ENCODE data around the gene GPR15. TPM values are rescaled to one million over a fixed set of nuclear protein-coding genes. Genes with fewer than 3 reads are reported as not detected.

Gene GPR15
- total and polyA plus RNA-seq, 4 donors, result 0.12 to 1.2 (median 0.35) TPM

DNA sequence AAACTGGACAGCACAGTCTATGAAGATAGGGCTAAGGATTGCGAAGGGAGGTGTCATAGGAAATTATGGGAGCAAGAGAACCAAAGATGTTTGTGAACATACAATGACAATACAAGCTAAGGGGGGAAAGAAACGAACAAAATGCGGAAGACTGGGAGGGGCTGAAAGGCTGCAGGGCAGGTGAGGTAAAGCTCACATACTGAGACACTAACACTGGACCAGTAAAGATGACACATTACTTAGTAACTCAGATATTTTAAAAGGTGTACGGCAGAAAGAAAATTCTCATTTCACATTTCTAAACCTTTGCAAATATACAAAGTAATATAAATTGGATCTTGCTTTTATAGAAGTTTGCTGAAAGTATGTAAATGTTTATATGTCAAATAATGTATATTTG, 19.2 kb upstream of the GPR15 start:
- ATAC-seq (ENCODE audit: insufficient read depth, low FRiP score) (no peak), DNase-seq (no peak)
- H3K4me1 ChIP-seq (ENCODE audit: control insufficient read depth in 5 of 5, insufficient read depth in 5 of 5, low read length in 5 of 5), result no peaks in the 10 kb centered on the region
- 93 to 97% methylated on average over 4 of the region's 4 CpGs for WGBS, 2 donors
- no peak overlapping the region for H3K4me3 ChIP-seq
- H3K36me3 ChIP-seq (ENCODE audit: control insufficient read depth in 4 of 4, insufficient read depth in 4 of 4, low read length in 4 of 4), result peaks cover 0 to 17% (median 12%) of the 10 kb centered on the region in 4 donors
- no peak overlapping the region for H3K27ac ChIP-seq (ENCODE audit: low read depth in 1 of 2, low read length in 1 of 2)
- no peak overlapping the region for H3K9ac ChIP-seq (ENCODE audit: insufficient read depth in 1 of 2, low read length in 2 of 2)
- H3K9me3 ChIP-seq (ENCODE audit: control insufficient read depth in 4 of 4, insufficient read depth in 3 of 4, low read length in 3 of 4), result peaks cover 0 to 1% (median 0%) of the 10 kb centered on the region in 4 donors
- H3K27me3 ChIP-seq (ENCODE audit: control insufficient read depth in 3 of 3, insufficient read depth in 3 of 3, low read length in 2 of 3), result no peaks in the 10 kb centered on the region
- TF ChIP-seq, protein P1, sequence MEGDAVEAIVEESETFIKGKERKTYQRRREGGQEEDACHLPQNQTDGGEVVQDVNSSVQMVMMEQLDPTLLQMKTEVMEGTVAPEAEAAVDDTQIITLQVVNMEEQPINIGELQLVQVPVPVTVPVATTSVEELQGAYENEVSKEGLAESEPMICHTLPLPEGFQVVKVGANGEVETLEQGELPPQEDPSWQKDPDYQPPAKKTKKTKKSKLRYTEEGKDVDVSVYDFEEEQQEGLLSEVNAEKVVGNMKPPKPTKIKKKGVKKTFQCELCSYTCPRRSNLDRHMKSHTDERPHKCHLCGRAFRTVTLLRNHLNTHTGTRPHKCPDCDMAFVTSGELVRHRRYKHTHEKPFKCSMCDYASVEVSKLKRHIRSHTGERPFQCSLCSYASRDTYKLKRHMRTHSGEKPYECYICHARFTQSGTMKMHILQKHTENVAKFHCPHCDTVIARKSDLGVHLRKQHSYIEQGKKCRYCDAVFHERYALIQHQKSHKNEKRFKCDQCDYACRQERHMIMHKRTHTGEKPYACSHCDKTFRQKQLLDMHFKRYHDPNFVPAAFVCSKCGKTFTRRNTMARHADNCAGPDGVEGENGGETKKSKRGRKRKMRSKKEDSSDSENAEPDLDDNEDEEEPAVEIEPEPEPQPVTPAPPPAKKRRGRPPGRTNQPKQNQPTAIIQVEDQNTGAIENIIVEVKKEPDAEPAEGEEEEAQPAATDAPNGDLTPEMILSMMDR (IDR thresholded peaks at IDR 0.05; ENCODE audit: control extremely low read depth, extremely low read depth), result no peak

DNA sequence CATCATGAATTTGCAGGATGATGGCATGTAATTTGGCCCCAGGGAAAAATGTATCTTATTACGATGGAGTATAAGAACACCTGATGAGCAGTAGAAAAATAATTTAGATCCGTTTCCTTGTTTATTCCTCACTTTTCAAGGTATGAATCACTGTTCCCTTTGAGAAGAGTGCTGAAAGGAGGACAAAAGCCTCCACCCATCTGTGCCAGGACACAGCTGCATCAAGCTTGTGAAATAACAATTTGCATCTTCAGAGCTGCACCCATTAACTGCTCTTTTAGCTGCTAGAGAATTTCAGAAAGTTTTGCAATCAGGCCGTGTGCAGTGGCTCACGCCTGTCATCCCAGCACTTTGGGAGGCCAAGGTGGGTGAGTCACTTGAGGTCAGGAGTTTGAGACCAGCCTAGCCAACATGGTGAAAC, 18.7 kb upstream of the GPR15 start:
- H3K9ac ChIP-seq (ENCODE audit: insufficient read depth in 1 of 2, low read length in 2 of 2), result no peak overlapping the region
- ATAC-seq (ENCODE audit: insufficient read depth, low FRiP score), result no peak

DNA sequence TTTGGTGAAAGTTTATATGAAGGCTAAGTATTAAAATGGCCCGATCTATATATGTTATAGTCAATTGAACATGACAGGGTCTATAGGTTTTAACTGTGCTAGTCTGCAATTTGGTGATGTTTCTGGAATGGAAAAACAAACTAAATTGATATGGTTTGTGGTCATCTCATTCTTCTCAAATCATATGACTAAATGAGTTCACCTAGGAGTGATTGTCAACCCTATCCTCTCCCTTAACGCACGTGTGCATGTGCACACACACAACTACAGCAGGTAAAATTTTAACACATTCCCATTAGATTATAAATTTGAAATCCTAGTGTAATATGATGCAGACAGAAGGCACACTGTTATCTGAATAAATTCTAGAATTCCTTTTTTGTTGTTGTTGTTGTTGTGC, 18.0 kb upstream of the GPR15 start:
- peaks cover 4 to 15% (median 10%) of the 10 kb centered on the region in 4 donors for H3K36me3 ChIP-seq (ENCODE audit: control insufficient read depth in 4 of 4, insufficient read depth in 4 of 4, low read length in 4 of 4)
- no peak overlapping the region for H3K9ac ChIP-seq (ENCODE audit: insufficient read depth in 1 of 2, low read length in 2 of 2)
- H3K27ac ChIP-seq (ENCODE audit: low read depth in 1 of 2, low read length in 1 of 2), result no peak overlapping the region
- H3K9me3 ChIP-seq (ENCODE audit: control insufficient read depth in 4 of 4, insufficient read depth in 3 of 4, low read length in 3 of 4), result peaks cover 0 to 1% (median 0%) of the 10 kb centered on the region in 4 donors
- no peak for DNase-seq
- H3K4me1 ChIP-seq (ENCODE audit: control insufficient read depth in 5 of 5, insufficient read depth in 5 of 5, low read length in 5 of 5), result no peaks in the 10 kb centered on the region
- ATAC-seq (ENCODE audit: insufficient read depth, low FRiP score), result no peak
- no peaks in the 10 kb centered on the region for H3K27me3 ChIP-seq (ENCODE audit: control insufficient read depth in 3 of 3, insufficient read depth in 3 of 3, low read length in 2 of 3)
- TF ChIP-seq, protein P1 (IDR thresholded peaks at IDR 0.05; ENCODE audit: control extremely low read depth, extremely low read depth), result no peak
- H3K4me3 ChIP-seq, result no peak overlapping the region
- WGBS, 2 donors, result 98 to 99% methylated on average over 3 of the region's 3 CpGs

More for the DNA sequence above, 18.7 kb upstream of the GPR15 start:
- H3K9me3 ChIP-seq (ENCODE audit: control insufficient read depth in 4 of 4, insufficient read depth in 3 of 4, low read length in 3 of 4), result peaks cover 0 to 1% (median 0%) of the 10 kb centered on the region in 4 donors
- 47 to 61% methylated on average over 4 of the region's 4 CpGs for WGBS, 2 donors
- no peaks in the 10 kb centered on the region for H3K4me1 ChIP-seq (ENCODE audit: control insufficient read depth in 5 of 5, insufficient read depth in 5 of 5, low read length in 5 of 5)
- no peaks in the 10 kb centered on the region for H3K27me3 ChIP-seq (ENCODE audit: control insufficient read depth in 3 of 3, insufficient read depth in 3 of 3, low read length in 2 of 3)
- no peak overlapping the region for H3K4me3 ChIP-seq
- H3K27ac ChIP-seq (ENCODE audit: low read depth in 1 of 2, low read length in 1 of 2), result no peak overlapping the region
- peaks cover 0 to 16% (median 12%) of the 10 kb centered on the region in 4 donors for H3K36me3 ChIP-seq (ENCODE audit: control insufficient read depth in 4 of 4, insufficient read depth in 4 of 4, low read length in 4 of 4)
- TF ChIP-seq, protein P1 (IDR thresholded peaks at IDR 0.05; ENCODE audit: control extremely low read depth, extremely low read depth), result no peak
- no peak for DNase-seq

DNA sequence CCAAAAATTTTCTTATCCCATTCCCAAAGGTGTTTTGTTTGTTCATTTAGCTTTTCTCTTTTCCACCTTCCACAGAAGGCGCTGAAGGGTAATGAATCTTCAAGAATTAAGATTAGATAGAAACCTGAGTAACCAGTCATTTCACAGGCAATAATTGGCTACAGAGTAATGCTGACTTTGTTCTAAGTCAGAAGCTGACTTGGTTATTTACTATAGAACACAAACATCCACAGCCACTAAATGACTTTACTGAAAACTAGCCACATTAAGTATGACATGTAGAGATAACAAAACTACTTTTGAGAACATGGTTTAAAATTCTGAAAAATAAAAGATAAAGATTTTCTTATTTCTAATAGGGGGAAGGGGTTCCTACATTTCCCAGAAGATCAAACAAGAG, 16.8 kb upstream of the GPR15 start:
- H3K27me3 ChIP-seq (ENCODE audit: control insufficient read depth in 3 of 3, insufficient read depth in 3 of 3, low read length in 2 of 3), result no peaks in the 10 kb centered on the region
- DNase-seq (no peak), ATAC-seq (ENCODE audit: insufficient read depth, low FRiP score) (no peak)
- peaks cover 0 to 1% (median 0%) of the 10 kb centered on the region in 4 donors for H3K9me3 ChIP-seq (ENCODE audit: control insufficient read depth in 4 of 4, insufficient read depth in 3 of 4, low read length in 3 of 4)
- WGBS, 2 donors, result 99 to 100% methylated on average over 1 of the region's 1 CpG
- H3K36me3 ChIP-seq (ENCODE audit: control insufficient read depth in 4 of 4, insufficient read depth in 4 of 4, low read length in 4 of 4), result peaks cover 8 to 26% (median 13%) of the 10 kb centered on the region in 4 donors
- no peak overlapping the region for H3K27ac ChIP-seq (ENCODE audit: low read depth in 1 of 2, low read length in 1 of 2)
- H3K4me1 ChIP-seq (ENCODE audit: control insufficient read depth in 5 of 5, insufficient read depth in 5 of 5, low read length in 5 of 5), result peaks cover 0 to 7% (median 0%) of the 10 kb centered on the region in 5 donors
- TF ChIP-seq, protein P1 (IDR thresholded peaks at IDR 0.05; ENCODE audit: control extremely low read depth, extremely low read depth), result no peak
- H3K4me3 ChIP-seq, result no peak overlapping the region
- no peak overlapping the region for H3K9ac ChIP-seq (ENCODE audit: insufficient read depth in 1 of 2, low read length in 2 of 2)
